AG10803 (cell line): Measurements from ENCODE around the gene ITGBL1.
A peak's percentile ranks its signal among the peaks of the same experiment; 100 is the strongest.

Experiments used
- DNase-seq: peaks from one replicate; pipeline ENCODE4 v3.0.0; 2010; ENCODE audit warnings: low read depth
- H3K4me3 ChIP-seq: 2 replicates; pipeline ENCODE4 v1.5.1; 2011; ENCODE audit warnings: mild to moderate bottlenecking, low read length, control low read depth
- CTCF ChIP-seq: conservative IDR thresholded peaks from 2 replicates; pipeline ENCODE4 v1.5.1; 2011; ENCODE audit warnings: mild to moderate bottlenecking, low read length, control low read depth, inconsistent platforms

The ITGBL1 gene

GRCh38 chr13:101511766-101512165 lies 59.3 kb downstream of the ITGBL1 start:
- no peak overlapping the region for H3K4me3 ChIP-seq
- no peak for TF ChIP-seq CTCF
- peak; percentile 82 for DNase-seq

- TF ChIP-seq CTCF, result no peak
- DNase-seq, result peak; percentile 88
- no peak overlapping the region for H3K4me3 ChIP-seq
These were observed 60.2 kb downstream of the ITGBL1 start for GRCh38 chr13:101512650-101513049.

- DNase-seq, result no peak
- no peak for TF ChIP-seq CTCF
- H3K4me3 ChIP-seq, result no peak overlapping the region
These were observed 61.6 kb downstream of the ITGBL1 start for GRCh38 chr13:101514100-101514499.

GRCh38 chr13:101514695-101515275 lies 62.3 kb downstream of the ITGBL1 start:
- peak; percentile 73 for TF ChIP-seq CTCF
- DNase-seq, result peak; percentile 62

GRCh38 chr13:101515504-101515903 lies 63.0 kb downstream of the ITGBL1 start:
- no peak overlapping the region for H3K4me3 ChIP-seq
- TF ChIP-seq CTCF, result no peak
- no peak for DNase-seq

More at GRCh38 chr13:101514695-101515275, 62.3 kb downstream of the ITGBL1 start:
- no peak overlapping the region for H3K4me3 ChIP-seq

GRCh38 chr13:101516262-101516661 lies 63.8 kb downstream of the ITGBL1 start:
- DNase-seq, result no peak
- no peak overlapping the region for H3K4me3 ChIP-seq
- no peak for TF ChIP-seq CTCF

- DNase-seq, result peak; percentile 87
- no peak overlapping the region for H3K4me3 ChIP-seq
- no peak for TF ChIP-seq CTCF
These were observed 68.2 kb downstream of the ITGBL1 start for GRCh38 chr13:101520672-101521071.
